Middle frontal gyrus (tissue), 1 donor: ENCODE measurements around the gene DTX4.

ENCODE experiments used
- DNase-seq: peaks from one replicate; pipeline ENCODE4 v3.0.0-alpha.2; 2015; ENCODE audit warnings: low spot score; ENCODE audit errors: extremely low spot score

DTX4 gene

GRCh38 chr11:59172345-59173079 is 580 bp downstream of the DTX4 start:
- DNase-seq, result no peak

GRCh38 chr11:59173080-59173963 is 1.4 kb downstream of the DTX4 start:
- DNase-seq, result peak; percentile 38

GRCh38 chr11:59173964-59174663 is 2.2 kb downstream of the DTX4 start:
- no peak for DNase-seq

GRCh38 chr11:59174664-59175033 is 2.7 kb downstream of the DTX4 start:
- no peak for DNase-seq

- no peak for DNase-seq
Measured at GRCh38 chr11:59175091-59175501, 3.2 kb downstream of the DTX4 start.

- no peak for DNase-seq
Measured at GRCh38 chr11:59176330-59176729, 4.4 kb downstream of the DTX4 start.

GRCh38 chr11:59178402-59178801 is 6.5 kb downstream of the DTX4 start:
- no peak for DNase-seq

GRCh38 chr11:59179121-59179520 is 7.2 kb downstream of the DTX4 start:
- DNase-seq, result no peak

- DNase-seq, result peak; percentile 25
Measured at GRCh38 chr11:59180168-59180776, 8.3 kb downstream of the DTX4 start.

- no peak for DNase-seq
Measured at GRCh38 chr11:59180907-59181306, 9.0 kb downstream of the DTX4 start.

- no peak for DNase-seq
Measured at GRCh38 chr11:59181746-59182456, 10.0 kb downstream of the DTX4 start.

- no peak for DNase-seq
Measured at GRCh38 chr11:59182457-59183151, 10.7 kb downstream of the DTX4 start.

- no peak for DNase-seq
Measured at GRCh38 chr11:59183771-59184170, 11.8 kb downstream of the DTX4 start.

GRCh38 chr11:59184691-59185339 is 12.9 kb downstream of the DTX4 start:
- DNase-seq, result no peak

- DNase-seq, result no peak
Measured at GRCh38 chr11:59185386-59185945, 13.5 kb downstream of the DTX4 start.

- no peak for DNase-seq
Measured at GRCh38 chr11:59186130-59186594, 14.2 kb downstream of the DTX4 start.

- no peak for DNase-seq
Measured at GRCh38 chr11:59187035-59187434, 15.1 kb downstream of the DTX4 start.

GRCh38 chr11:59187587-59187986 is 15.7 kb downstream of the DTX4 start:
- no peak for DNase-seq

- no peak for DNase-seq
Measured at GRCh38 chr11:59188954-59189353, 17.0 kb downstream of the DTX4 start.
